MCF 10A (cell line): Measurements from ENCODE around the gene KIRREL3. TPM values are rescaled to one million over a fixed set of nuclear protein-coding genes. Genes with fewer than 3 reads are reported as not detected.

ENCODE experiments used
- BruUV-seq: library from RNA; stranded (reverse); fragments of 400-500 nt; replicated peaks from 2 replicates; lab custom pipeline; 2021; lab: Mats Ljungman, UMichigan
- CTCF ChIA-PET: fragments of 300-600 bp; sonication (Branson Sonifier 250); formaldehyde crosslinking; extraction: SDS; loops from one replicate; lab custom pipeline; 2021; ENCODE audit warnings: antibody characterized with exemption, inconsistent platforms; lab: Yijun Ruan, JAX
- POLR2A ChIA-PET: fragments of 300-600, 350-650 bp; sonication (Branson Sonifier 250); formaldehyde crosslinking; extraction: SDS; loops from one replicate; lab custom pipeline; 2020; ENCODE audit warnings: antibody characterized with exemption, inconsistent platforms; lab: Yijun Ruan, JAX
- DNase-seq: peaks from one replicate; pipeline ENCODE4 v3.0.0-alpha.2; 2018; ENCODE audit not compliant: unreplicated experiment
- H3K27ac Mint-ChIP-seq: one replicate; pipeline ENCODE4 v1.8.0; 2022; ENCODE audit warnings: mild to moderate bottlenecking, low read depth, mixed read lengths; ENCODE audit not compliant: unreplicated experiment
- H3K27me3 Mint-ChIP-seq: one replicate; pipeline ENCODE4 v1.8.0; 2022; ENCODE audit warnings: mixed read lengths; ENCODE audit not compliant: insufficient read depth, unreplicated experiment
- H3K36me3 Mint-ChIP-seq: one replicate; pipeline ENCODE4 v1.8.0; 2022; ENCODE audit warnings: mild to moderate bottlenecking, moderate library complexity, mixed read lengths; ENCODE audit not compliant: insufficient read depth, unreplicated experiment
- H3K4me1 Mint-ChIP-seq: one replicate; pipeline ENCODE4 v1.8.0; 2022; ENCODE audit warnings: mixed read lengths; ENCODE audit not compliant: insufficient read depth, unreplicated experiment
- H3K4me3 Mint-ChIP-seq: one replicate; pipeline ENCODE4 v1.8.0; 2022; ENCODE audit warnings: mild to moderate bottlenecking, moderate library complexity, mixed read lengths; ENCODE audit not compliant: unreplicated experiment
- H3K9me3 Mint-ChIP-seq: one replicate; pipeline ENCODE4 v1.8.0; 2022; ENCODE audit warnings: mixed read lengths; ENCODE audit not compliant: unreplicated experiment
- CTCF ChIP-seq: fragments of 200-600 bp; IDR thresholded peaks from one replicate; pipeline ENCODE4 v1.8.0; 2022; ENCODE audit warnings: antibody characterized with exemption, mild to moderate bottlenecking; ENCODE audit not compliant: unreplicated experiment
- intact Hi-C: fragments of 100-400 bp; cut with micrococcal nuclease; formaldehyde crosslinking; loops from 2 replicates; pipeline ENCODE4 v1.14.1; 2022
- total RNA-seq: library from RNA; stranded (reverse); gene quantifications from 2 replicates; pipeline ENCODE4 v1.2.3, GENCODE V29; 2022

The KIRREL3 gene
- total RNA-seq, 1 experiment from 2014 or later, result not detected

DNA sequence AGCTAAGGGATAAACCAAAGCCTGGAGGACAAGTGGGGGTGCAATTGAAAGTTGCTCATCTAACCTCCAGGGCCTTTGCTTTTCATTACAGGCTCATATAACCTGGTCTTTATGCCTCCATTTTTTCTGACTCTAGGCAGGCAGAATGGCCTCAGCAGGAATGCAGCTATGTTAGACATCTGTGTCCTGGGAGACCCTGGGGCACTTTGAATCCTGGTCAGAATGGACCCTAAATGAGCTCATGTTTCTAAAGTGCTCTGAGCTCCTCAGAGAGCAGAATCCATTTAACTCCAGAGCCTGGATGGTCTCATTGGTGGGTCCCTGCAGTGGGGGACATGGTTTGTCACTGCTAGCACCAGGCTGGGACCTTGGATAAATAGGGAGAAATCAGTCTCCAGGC lies 177.3 kb downstream of the KIRREL3 start:
- intact Hi-C loops, result no loop called here
- ChIA-PET CTCF (interaction anchor here (0.6 to 0.9 kb wide), 2 partner anchors 59 to 92 kb away, joined by 3 read pairs; no protein-coding TSS in a partner anchor), POLR2A (no interaction called here)
- H3K9me3 Mint-ChIP-seq, result no peaks in the 10 kb centered on the region
- no peak for DNase-seq
- no peak for TF ChIP-seq CTCF
- no peaks in the 10 kb centered on the region for H3K36me3 Mint-ChIP-seq
- no peak overlapping the region for H3K27ac Mint-ChIP-seq
- no peaks in the 10 kb centered on the region for H3K27me3 Mint-ChIP-seq
- no TSS peak for BruUV-seq
- H3K4me3 Mint-ChIP-seq, result no peak overlapping the region
- no peaks in the 10 kb centered on the region for H3K4me1 Mint-ChIP-seq

GRCh38 chr11:126821827-126822226 lies 178.7 kb downstream of the KIRREL3 start:
- Mint-ChIP-seq H3K4me3 (no peak overlapping the region), H3K27me3 (no peaks in the 10 kb centered on the region), H3K27ac (no peak overlapping the region), H3K9me3 (no peaks in the 10 kb centered on the region), H3K4me1 (no peaks in the 10 kb centered on the region), H3K36me3 (no peaks in the 10 kb centered on the region)
- ChIA-PET CTCF (no interaction called here), POLR2A (no interaction called here)
- BruUV-seq, result no TSS peak
- no peak for DNase-seq
- TF ChIP-seq CTCF, result no peak
- intact Hi-C loops, result no loop called here

GRCh38 chr11:126819194-126819593 lies 181.4 kb downstream of the KIRREL3 start:
- Mint-ChIP-seq H3K4me1 (no peaks in the 10 kb centered on the region), H3K27me3 (no peaks in the 10 kb centered on the region), H3K27ac (no peak overlapping the region), H3K9me3 (no peaks in the 10 kb centered on the region), H3K4me3 (no peak overlapping the region), H3K36me3 (no peaks in the 10 kb centered on the region)
- DNase-seq, result no peak
- POLR2A ChIA-PET, result no interaction called here
- intact Hi-C loops, result no loop called here
- CTCF ChIA-PET, result no interaction called here
- no peak for TF ChIP-seq CTCF
- no TSS peak for BruUV-seq

DNA sequence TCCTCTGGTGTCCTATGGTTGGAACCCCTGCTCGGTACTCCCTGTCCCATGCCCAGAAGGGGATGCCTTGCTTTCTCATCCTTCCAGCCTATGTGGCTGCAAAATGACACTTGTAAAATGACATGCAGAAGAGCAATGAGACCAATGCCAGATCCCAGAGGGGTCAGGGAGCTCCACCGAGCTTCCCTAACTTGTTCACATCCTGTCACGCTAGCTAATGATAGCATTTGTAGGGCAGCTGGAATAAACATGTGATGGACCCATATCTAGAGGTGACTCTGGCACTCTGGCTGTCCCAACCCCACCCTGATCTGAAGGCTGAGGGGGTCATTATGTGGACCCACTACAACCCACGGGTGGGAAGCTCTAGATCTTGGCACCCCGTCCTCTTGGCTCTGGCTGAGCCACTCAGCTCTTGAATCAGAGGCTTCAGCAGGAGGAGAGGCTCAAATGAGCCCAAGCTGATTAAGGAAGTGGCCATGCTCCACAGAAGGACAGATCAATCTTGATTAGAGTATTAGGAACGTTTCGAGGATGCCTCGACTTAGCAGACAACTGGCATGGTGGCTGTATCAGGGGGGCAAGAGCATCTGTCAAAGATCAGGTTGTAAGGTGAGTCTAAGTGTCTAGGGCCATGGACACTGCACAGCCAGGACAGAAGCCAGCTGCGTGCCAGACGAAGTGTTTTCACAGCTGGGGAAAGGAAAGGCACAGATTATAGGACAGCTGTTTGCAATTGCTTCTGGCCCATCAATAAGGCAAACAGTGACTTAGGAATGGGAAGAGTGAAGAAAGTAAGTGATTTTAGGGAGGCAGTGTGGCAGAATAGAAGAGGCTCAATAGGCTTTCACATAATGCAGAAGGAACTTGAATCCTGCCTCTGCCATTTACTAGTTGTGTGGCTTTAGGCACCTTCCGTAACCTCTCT lies 182.8 kb downstream of the KIRREL3 start:
- no peak overlapping the region for H3K27ac Mint-ChIP-seq
- no peaks in the 10 kb centered on the region for H3K36me3 Mint-ChIP-seq
- no peak for DNase-seq
- intact Hi-C loops, result no loop called here
- ChIA-PET POLR2A (no interaction called here), CTCF (interaction anchor here (0.6 to 1.0 kb wide), 3 partner anchors 27 to 659 kb away, joined by 3 read pairs; no protein-coding TSS in a partner anchor)
- no peak for TF ChIP-seq CTCF
- H3K4me3 Mint-ChIP-seq, result no peak overlapping the region
- H3K4me1 Mint-ChIP-seq, result no peaks in the 10 kb centered on the region
- no TSS peak for BruUV-seq
- H3K9me3 Mint-ChIP-seq, result no peaks in the 10 kb centered on the region
- no peaks in the 10 kb centered on the region for H3K27me3 Mint-ChIP-seq
